ENCODE results near the gene EFNB1. TPM values are rescaled to one million over a fixed set of nuclear protein-coding genes. Genes with fewer than 3 reads are reported as not detected.

EFNB1 gene
- total and polyA plus RNA-seq, 2 of the 4 experiments (the other 2 are of a cell fraction) = 17.9 to 26.8 TPM

DNA sequence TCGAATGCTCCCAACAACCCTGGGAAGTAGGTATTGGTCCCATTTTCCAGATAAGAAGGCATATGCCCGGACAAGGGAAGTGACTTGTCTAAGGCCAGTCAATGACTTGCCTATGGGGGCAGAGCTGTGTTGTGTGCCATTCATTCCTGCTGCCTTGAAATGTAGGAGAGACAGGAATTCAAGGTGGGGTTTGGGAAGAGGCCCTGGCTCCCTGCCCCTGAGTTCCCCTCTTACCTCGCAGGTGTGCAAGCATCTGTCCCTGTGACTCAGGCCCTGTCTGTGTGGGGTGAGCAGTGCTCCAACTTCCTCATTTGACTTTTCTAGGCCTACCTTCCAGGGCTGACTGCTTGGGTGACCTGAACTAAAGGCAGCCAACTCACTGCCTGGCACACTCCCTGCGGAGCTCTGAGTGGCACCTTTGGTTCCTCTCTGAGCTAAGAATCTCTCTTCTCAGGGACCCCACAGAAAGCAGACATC lies 5.1 kb downstream of the EFNB1 start:
- no peak overlapping the region for H2BK20ac ChIP-seq (ENCODE audit: low read depth, low read length)
- no TSS peak for BruUV-seq (replicated peaks)
- no peak overlapping the region for H3K27ac ChIP-seq (ENCODE audit: insufficient read depth, low read length)
- peaks cover 3% of the 10 kb centered on the region; the same call in 1 of the 2 replicates for H3K4me1 ChIP-seq (ENCODE audit: control insufficient read depth, insufficient read depth, low read length)
- H3K9me1 ChIP-seq (ENCODE audit: insufficient read depth, low read length) = peaks cover 5% of the 10 kb centered on the region; the same call in 1 of the 2 replicates
- no peak overlapping the region for H4K91ac ChIP-seq (ENCODE audit: insufficient read depth, low read depth, low read length)
- in situ Hi-C loops (cut with MboI; ENCODE audit: low sequenced_read_pairs) = loop anchor here (25.0 kb wide), 1 partner anchor 203 kb away; no protein-coding TSS in a partner anchor
- H3K4me3 ChIP-seq (ENCODE audit: insufficient read depth, low read depth, low read length) = no peak overlapping the region
- H3K23ac ChIP-seq (ENCODE audit: low read depth, low read length) = no peak overlapping the region
- H3K14ac ChIP-seq (replicated peaks; ENCODE audit: low read depth, low read length) = no peak overlapping the region
- H2AFZ ChIP-seq (replicated peaks; ENCODE audit: low read length, poor library complexity) = no peak overlapping the region
- DNase-seq = no peak
- H3K4me2 ChIP-seq (ENCODE audit: low read depth, low read length) = no peak overlapping the region
- H3K4ac ChIP-seq (ENCODE audit: low read depth, low read length) = no peak overlapping the region
- ChIA-PET CTCF (no interaction called here), POLR2A (ENCODE audit: unreplicated experiment) (no interaction called here)
- H3K56ac ChIP-seq (ENCODE audit: extremely low read depth, insufficient read depth, low read length) = no peak overlapping the region
- no peaks in the 10 kb centered on the region for H3K9me3 ChIP-seq (ENCODE audit: control insufficient read depth, insufficient read depth, low read length)
- peaks cover 2 to 41% of the 10 kb centered on the region in 2 experiments; a peak in 3 of 4 replicates for H3K79me1 ChIP-seq (ENCODE audit: low read depth in 1 of 2, low read length in 2 of 2)
- no peaks in the 10 kb centered on the region; the same call in 1 of the 2 replicates for H3K27me3 ChIP-seq (ENCODE audit: control insufficient read depth, insufficient read depth, low read length)
- TF ChIP-seq RAD21 (IDR thresholded peaks at IDR 0.05; ENCODE audit: low read length) (no peak), ELK1 (IDR thresholded peaks at IDR 0.05; ENCODE audit: borderline replicate concordance, low read depth, low read length) (no peak), BHLHE40 (IDR thresholded peaks at IDR 0.05; ENCODE audit: low read depth, low read length) (no peak)
- H4K5ac ChIP-seq (ENCODE audit: low read depth, low read length) = no peak overlapping the region
- intact Hi-C loops (cut with micrococcal nuclease) = loop anchor here (10.0 kb wide), 1 partner anchor 101 kb away; no protein-coding TSS in a partner anchor
- no peak overlapping the region for H2AK5ac ChIP-seq (ENCODE audit: low read depth, low read length)
- no peak overlapping the region for H2BK5ac ChIP-seq (ENCODE audit: low read depth, low read length, poor library complexity, severe bottlenecking)
- ATAC-seq (ENCODE audit: low read depth) = no peak
- H4K20me1 ChIP-seq (ENCODE audit: insufficient read depth, low read length) = peaks cover 34% of the 10 kb centered on the region
- H4K8ac ChIP-seq (ENCODE audit: low read depth in 2 of 2, low read length in 2 of 2) = no peak overlapping the region
- dilution Hi-C loops (cut with HindIII; ENCODE audit: low sequenced_read_pairs, unreplicated experiment) = no loop called here
- H2BK120ac ChIP-seq (ENCODE audit: low read depth, low read length) = no peak overlapping the region
- no peak overlapping the region for H2BK15ac ChIP-seq (ENCODE audit: low read depth, low read length)
- no peak overlapping the region for H2AK9ac ChIP-seq (replicated peaks; ENCODE audit: low read depth, low read length, poor library complexity)
- H3K36me3 ChIP-seq (ENCODE audit: control insufficient read depth, insufficient read depth, low read length) = no peaks in the 10 kb centered on the region
- WGBS, 2 experiments (ENCODE audit: extremely low coverage in 2 of 2, insufficient read length in 1 of 2) = no CpG with 5 or more reads among the region's 4 CpGs
- H3K18ac ChIP-seq (ENCODE audit: low read depth, low read length) = no peak overlapping the region
- no peak overlapping the region for H3K9ac ChIP-seq (ENCODE audit: low read depth, low read length)
